GM19397 (cell line): ENCODE data around the gene CRLF2.
"Not testable (repeated sequence)": the region's sequence is repeated elsewhere in the genome, so short reads cannot be mapped to it uniquely, and the experiment has no call there.

Experiments
- ATAC-seq: cut with Tn5 transposase; IDR thresholded peaks from one replicate; pipeline ENCODE4 v1.9.1; 2021; ENCODE audit warnings: mild to moderate bottlenecking, moderate library complexity; ENCODE audit not compliant: unreplicated experiment

The CRLF2 gene

DNA sequence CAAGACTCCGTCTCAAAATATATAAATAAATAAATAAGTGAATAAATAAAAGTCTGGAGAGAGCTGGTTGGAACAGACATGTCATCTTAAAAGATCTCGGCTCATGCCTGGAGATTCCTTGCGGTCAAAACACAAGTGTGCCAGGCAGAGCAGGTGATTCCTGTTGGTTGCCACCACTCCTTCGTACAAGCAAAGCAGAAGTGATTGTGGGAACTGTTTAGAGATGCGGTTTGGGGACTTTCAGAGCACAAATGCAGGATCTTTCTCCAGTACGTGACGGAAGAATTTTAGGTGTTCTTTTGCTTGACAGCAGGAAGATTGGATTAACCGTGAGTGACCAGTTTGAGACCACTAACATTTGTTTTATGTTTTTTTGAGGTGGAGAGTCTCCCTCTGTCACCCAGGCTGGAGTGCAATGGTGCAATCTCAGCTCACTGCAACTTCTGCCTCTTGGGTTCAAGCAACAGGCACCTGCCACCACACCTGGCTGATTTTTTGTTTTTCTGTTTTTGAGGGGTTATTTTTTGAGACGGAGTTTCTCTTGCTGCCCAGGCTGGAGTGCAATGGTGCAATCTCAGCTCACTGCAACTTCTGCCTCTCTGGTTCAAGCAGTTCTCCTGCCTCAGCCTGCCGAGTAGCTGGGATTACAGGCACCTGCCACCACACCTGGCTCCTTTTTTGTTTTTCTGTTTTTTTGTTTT, 2.8 kb upstream of the CRLF2 start:
- ATAC-seq: no peak

DNA sequence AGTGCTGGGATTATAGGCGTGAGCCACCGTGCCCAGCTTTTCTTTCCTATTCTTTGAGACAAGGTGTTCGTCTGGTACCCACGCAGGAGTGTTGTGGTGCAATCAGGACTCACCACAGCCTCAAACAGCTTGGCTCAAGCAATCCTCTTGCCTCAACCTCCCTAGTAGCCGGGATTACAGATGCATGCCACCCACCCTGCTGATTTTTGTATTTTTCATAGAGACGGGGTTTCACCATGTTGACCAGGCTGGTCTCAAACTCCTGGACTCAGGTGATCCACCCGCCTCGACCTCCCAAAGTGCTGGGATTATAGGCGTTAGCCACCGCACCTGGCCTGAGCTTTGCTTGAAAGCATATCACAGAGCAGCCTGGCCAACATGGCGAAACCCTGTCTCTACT, 1.5 kb upstream of the CRLF2 start:
- ATAC-seq: no peak

DNA sequence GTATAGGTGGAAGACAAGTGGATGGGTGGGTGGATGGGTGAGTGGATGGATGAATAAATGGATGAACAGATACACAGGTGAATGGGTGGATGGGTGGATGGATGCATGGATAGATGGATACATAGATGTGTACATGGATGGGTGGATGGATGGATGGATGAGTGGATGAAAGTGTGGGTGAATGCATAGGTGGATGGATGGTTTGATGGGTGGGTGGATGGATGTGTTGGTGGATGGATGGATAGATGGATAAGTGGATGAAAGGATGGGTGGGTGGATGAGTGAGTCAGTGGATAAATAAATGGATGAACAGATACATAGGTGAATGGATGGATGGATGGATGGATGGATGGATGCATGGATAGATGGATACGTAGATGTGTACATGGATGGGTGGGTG, 1.6 kb downstream of the CRLF2 start:
- ATAC-seq: no peak

DNA sequence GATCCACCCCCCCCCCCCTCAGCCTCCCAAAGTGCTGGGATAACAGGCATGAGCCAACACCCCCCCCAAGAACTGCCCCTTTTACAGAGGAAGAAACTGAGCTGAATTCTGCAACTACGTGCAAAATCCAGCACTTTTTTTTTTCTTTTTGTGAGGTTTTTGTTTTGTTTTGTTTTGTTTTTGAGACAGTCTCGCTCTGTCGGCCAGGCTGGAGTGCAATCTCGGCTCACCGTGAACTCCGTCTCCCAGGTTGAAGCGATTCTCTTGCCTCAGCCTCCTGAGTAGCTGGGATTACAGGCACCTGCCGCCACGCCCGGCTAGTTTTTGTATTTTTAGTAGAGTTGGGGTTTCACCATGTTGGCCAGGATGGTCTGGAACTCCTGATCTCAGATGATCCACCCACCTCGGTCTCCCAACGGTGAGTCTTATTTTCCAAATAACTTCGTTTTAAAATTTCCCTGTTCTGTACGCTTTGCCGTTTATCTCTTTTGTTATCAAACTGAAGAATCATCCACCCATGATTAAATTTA, 4.9 kb downstream of the CRLF2 start:
- ATAC-seq: no peak

DNA sequence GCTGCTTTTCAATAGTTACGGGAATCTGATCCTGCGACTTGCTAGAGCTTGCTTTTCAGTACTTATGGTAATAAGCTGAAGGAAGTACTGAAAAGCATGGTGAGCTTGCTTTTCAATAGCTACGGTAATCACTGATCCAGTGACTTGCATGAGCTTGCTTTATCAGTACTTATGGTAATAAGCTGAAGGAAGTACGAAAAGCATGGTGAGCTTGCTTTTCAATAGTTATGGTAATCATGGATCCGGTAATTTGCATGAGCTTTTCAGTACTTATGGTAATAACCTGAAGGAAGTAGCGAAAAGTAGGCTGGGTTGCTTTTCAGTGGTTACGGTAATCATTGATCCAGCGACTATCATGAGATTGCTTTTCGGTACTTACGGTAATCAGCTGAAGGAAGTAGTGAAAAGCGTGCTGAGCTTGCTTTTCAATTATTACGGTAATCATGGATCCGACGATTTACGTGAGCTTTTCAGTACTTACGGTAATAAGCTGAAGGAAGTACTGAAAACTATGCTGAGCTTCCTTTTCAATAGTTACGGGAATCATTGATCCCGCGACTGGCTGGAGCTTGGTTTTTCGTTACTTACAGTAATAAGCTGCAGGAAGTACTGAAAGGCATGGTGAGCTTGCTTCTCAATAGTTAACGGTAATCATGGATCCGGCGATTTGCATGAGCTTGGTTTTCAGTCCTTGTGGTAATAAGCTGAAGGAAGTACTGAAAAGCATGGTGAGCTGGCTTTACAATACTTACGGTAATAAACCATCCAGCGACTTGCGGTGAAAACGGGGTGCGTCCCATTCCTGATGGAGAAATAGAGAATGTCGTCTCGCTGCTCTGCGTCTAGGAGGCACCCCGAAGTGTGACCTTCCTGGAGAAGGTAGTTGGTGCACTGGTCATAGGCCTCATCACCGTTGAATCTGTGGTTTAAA, 6.5 kb downstream of the CRLF2 start:
- ATAC-seq: no peak

DNA sequence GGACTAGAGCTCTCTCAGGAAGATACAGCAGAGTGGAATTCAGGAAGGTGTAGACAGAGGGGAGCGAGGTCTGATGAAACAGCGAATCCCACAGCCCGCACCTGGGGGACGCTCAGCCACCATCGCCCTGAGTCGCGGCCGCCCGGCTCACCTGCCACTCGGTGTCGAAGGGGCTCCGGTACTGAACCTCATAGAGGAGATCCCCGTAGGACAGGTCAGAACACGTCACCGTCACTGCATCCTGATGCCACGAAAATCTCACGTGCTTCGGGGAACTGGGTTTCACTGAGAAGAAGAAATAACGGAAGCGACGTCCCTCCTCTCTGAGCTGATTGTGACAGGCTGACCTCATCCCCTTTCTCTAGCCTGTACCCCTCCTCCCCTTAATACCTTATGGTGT, 10.2 kb downstream of the CRLF2 start:
- no peak for ATAC-seq

DNA sequence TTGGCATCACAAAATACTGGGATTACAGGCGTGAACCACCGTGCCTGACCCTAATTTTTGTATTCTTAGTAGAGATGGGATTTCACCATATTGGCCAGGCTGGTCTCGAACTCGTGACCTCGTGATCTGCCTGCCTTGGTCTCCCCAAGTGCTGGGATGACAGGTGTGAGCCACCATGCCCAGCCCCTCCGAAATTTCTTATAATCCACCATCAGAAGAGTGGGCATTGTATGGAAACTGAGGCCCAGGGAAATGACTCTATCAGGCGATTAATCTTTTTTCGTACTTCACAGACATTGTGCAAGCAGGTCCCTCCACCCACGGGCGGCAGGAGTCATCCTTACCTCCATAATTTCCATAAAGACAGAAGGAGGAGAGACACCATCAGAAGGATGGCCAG, 16.0 kb downstream of the CRLF2 start:
- ATAC-seq: no peak

DNA sequence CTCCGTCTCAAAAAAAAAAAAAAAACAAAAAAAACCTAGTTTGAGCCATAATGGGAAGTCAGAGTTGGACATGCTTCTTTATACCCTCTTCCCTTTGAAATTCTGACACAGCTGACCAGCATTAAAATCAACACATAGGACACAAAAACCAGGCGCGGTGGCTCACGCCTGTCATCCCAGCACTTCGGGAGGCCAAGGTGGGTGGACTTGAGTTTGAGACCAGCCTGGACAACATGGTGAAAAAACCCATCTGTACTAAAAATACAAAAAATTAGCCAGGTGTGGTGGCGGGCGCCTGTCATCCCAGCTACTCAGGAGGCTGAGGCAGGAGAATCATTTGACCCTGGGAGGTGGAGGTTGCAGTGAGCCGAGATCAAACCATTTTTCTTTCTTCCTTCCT, 20.3 kb downstream of the CRLF2 start:
- not testable (repeated sequence) for ATAC-seq

DNA sequence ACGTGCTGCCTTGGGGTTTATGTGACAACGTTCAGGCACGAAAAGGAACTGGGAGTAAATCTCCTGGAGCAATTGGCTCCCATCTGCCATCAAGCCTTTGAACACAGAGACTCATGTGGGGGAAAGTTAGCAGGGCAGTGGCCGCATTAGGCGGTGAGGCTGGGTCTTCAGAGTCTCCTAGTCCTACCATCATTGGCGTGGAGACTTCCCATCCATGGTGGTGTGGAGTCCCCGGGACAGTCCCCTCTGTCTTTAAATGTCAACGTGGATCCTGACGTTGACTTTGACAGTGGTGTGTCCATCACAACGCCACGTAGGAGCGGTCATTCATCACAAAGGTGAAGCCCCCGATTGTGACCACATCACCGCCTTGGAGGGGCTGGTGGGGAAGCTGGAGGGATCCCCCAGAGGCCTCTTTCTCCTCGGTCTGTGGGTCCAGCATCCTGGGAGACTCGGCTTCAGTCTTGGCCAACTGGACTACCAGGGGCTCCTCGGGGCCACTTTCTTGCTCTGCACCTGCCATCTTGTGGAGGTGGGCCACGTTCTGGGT, 21.8 kb downstream of the CRLF2 start:
- ATAC-seq: no peak

DNA sequence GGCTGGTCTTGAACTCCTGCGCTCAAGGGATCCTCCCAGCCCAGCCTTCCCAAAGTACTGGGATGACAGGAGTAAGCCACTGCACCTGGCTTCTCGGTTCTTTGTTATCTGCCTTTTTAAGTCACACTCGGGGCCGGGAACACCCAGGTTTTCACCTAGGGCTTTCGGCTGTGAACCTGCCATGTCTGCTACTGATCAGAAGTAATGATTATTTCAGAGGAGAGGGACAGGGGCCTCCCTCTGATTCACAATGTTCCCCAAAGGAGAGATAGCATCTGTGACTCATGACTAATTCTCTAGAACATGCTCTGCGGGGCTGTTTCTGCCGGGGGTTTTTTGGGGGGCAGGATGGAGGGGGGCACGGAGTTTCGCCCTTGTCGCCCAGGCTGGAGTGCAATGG, 26.9 kb downstream of the CRLF2 start:
- no peak for ATAC-seq

DNA sequence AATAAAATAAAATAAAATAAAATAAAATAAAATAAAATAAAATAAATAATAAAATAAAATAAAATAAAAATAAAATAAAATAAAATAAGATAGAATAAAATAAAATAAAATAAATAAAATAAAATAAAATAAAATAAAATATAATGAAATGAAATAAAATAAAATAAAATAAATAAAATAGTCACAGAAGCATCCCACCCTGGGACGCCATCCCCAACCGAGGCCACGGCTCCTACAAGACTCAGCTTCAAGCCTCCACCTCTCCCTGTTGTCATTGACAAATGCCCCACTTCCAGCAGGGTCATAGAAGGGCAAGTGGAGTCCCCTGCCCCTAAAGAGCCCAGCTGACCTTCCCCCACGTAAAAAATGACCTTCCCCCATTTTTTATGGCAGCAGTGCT, 30.2 kb downstream of the CRLF2 start:
- no peak for ATAC-seq

DNA sequence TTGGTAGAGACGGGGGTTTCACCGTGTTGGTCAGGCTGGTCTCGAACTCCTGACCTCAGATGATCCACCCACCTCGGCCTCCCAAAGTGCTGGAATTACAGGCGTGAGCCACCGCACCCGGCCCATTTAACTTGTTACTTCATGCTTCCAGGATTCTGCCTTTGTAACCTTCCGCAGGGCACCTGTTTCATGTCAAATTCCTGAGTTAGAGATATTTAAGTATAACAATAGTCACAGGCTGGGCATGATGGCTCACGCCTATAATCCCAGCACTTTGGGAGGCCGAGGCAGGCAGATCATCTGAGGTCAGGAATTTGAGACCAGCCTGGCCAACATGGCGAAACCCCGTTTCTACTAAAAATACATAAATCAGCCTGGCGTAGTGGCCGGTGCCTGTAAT, 30.8 kb downstream of the CRLF2 start:
- ATAC-seq: not testable (repeated sequence)

DNA sequence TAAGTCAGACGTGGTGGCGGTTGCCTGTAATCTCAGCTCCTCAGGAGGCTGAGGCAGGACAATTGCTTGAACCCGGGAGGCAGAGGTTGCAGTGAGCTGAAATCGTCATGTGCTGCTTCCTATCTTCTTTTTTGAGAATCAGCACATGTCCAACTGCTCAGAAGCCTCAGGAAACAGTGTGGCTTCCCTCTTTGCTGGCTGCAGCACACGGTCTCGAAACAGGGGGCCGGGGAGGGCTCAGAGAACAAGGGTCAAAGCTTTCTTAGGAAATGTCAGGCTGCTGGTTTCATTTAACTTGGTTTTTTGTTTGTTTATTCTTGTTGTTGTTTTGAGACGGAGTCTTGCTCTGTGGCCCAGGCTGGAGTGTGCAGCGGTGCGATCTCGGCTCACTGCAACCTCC, 31.3 kb downstream of the CRLF2 start:
- no peak for ATAC-seq

DNA sequence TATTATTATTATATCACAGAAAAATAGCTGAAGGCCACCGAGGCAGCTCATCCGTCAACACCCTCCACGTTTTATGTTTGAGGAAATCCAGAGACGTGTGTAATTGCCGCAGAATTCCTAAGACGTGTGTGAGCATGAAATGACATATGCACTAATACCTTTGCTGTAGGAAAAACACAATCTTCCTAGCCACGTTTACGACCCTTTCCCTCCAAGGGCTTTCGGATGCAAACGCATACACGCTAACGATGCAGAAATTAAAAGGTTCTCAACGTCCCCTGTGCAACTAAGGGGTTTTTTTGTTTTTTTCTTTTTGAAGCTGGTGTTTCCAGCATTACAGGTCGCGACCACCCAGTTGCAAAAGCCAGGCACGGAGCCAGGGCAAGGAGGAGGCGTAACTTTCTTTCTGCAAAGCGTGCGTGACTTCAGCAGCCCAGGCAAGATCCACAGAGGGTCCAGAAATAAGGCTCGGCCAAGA, 33.8 kb downstream of the CRLF2 start:
- ATAC-seq: no peak

DNA sequence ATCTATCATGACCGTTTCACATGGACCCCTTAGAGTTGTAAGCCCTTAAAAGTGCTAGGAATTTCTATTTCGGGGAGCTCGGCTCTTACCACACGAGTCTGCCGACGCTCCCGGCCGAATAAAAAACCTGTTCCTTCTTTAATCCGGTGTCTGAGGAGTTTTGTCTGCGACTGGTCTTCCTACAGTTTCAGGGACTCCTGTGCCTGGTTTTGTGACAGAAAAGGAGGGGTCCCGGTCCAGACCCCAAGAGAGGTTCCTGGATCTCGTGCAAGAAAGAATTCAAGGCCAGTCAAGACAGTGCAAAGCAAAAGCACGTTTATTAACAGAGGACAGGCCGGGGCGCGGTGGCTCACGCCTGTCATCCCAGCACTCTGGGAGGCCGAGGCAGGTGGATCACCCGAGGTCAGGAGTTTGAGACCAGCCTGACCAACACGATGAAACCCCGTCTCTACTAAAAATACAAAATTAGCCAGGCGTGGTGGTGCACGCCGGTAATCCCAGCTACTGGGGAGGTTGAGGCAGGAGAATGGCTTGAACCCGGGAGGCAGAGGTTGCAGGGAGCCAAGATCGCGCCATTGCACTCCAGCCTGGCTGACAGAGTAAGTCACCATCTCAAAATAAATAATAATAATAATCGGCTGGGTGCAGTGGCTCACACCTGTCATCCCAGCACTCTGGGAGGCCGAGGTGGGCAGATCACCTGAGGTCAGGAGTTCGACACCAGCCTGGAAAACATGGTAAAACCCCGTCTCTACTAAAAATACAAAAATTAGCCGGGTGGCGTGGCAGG, 35.7 kb downstream of the CRLF2 start:
- ATAC-seq: not testable (repeated sequence)

DNA sequence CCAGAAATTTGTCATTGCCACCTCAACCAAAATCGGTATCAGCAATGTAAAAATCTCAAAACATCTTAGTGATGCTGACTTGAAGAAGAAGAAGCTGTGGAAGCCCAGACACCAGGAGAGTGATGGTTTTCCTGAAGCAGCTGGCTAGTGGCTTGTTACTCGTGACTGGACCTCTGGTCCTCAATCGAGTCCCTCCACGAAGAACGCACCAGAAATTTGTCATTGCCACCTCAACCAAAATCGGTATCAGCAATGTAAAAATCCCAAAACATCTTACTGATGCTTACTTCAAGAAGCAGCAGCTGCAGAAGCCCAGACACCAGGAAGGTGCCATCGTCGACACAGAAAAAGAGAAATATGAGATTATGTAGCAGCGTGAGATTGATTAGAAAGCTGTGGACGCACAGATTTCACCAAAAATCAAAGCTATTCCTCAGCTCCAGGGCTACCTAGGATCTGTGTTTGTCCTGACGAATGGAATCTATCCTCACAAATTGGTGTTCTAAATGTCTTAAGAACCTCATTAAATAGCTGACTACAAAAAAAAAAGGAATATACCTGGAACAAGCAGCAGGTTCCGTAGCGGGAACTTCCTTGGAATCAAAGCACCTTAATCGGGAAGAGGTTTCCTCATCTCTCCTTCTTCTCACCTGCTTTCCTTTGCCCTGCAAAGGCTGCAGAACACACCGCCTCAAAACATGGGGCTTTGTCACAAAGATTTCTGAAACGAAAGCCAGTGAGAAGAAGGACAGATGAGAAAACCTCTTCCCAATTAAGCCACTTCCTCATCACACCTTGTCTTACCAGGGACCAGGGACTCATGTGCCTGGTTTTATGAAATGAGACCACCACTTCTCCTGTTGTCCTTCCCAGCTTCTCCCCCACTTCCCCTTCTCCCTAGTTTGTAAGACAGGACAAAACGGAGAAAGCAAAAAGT, 37.6 kb downstream of the CRLF2 start:
- not testable (repeated sequence) for ATAC-seq

DNA sequence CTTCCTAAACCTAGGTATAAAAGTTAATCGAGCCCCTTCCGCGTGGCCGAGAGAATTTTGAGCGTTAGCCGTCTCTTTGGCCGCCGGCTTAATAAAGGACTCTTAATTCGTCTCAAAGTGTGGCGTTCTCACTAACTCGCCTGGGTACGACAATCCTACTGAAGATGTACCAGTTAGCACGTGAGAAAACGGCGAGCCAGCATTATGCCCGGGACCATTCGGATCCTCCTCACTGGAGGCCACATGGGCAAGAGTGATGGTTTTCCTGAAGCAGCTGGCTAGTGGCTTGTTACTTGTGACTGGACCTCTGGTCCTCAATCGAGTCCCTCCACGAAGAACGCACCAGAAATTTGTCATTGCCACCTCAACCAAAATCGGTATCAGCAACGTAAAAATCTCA, 39.0 kb downstream of the CRLF2 start:
- ATAC-seq: not testable (repeated sequence)

DNA sequence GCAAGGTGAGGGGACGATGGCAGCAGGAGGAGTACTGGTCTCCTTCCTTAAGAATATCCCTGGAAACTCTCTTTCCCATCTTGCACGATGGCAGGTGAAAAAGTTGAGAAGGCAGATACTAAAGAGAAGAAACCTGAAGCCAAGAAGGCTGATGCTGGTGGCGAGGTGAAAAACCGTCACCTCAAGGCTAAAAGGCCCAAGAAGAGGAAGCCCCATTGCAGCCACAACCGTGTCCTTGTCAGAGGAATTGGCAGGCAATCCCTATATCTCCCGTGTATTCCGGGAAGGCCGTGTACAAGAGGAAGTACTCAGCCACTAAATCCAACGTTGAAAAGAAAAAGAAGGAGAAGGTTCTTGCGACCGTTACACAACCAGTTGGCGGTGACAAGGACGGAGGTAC, 40.0 kb downstream of the CRLF2 start:
- ATAC-seq: no peak

DNA sequence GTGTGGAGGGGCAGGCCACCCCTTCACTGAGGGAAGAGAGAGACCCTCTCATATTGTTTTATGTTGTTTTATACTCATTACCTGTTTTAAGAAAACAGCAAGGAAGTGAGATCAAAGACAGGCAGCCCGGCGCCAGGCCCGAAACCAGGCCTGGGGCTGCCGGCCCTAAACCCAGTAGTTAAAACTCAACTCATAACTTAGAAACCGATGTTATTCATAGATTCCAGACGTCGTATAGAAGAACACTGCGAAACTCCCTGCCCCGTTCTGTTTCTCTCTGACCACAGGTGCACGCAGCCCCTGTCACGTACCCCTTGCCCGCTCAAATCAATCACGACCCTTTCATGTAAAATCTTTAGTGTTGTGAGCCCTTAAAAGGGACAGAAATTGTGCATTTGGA, 40.5 kb downstream of the CRLF2 start:
- not testable (repeated sequence) for ATAC-seq

DNA sequence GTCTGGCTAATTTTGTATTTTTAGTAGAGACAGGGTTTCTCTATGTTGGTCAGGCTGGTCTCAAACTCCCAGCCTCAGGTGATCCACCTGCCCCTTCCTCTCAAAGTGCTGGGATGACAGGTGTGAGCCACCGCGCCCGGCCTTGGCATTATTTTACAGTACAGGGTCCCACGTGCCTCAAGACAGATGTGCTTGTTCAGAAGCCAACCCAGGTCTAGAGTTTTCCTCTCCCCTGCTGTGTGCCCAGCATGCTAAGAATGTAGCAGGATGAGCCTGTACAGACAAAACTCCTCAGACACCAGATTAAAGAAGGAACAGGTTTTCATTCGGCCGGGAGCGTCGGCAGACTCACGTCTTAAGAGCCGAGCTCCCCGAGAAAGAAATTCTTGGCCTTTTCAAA, 42.2 kb downstream of the CRLF2 start:
- ATAC-seq: no peak
